Prostate gland (tissue), 2 donors: Measurements from ENCODE around the gene INSR. TPM values are rescaled to one million over a fixed set of nuclear protein-coding genes. Genes with fewer than 3 reads are reported as not detected.

ENCODE experiments used
- DNase-seq: peaks from one replicate; pipeline ENCODE4 v3.0.0-alpha.2; 2019; ENCODE audit warnings: low spot score
- H3K27ac ChIP-seq, 2 donors: fragments of 200-600 bp; sonication (generic); 2 replicates each; pipeline ENCODE4 v1.5.1; 2017 to 2019
- H3K27me3 ChIP-seq: fragments of 200-600 bp; sonication (generic); replicated peaks from 2 replicates; pipeline ENCODE4 v1.5.1; 2019; ENCODE audit not compliant: insufficient read depth
- H3K36me3 ChIP-seq, 2 donors: fragments of 200-600 bp; sonication (generic); 1 replicate in 1 of 2; 2 replicates in 1 of 2; pipeline versions ENCODE4 v1.5.1 to v1.8.1; 2017 to 2019
- H3K4me1 ChIP-seq: fragments of 200-600 bp; sonication (generic); replicated peaks from 2 replicates; pipeline ENCODE4 v1.5.1; 2019
- H3K4me3 ChIP-seq, 2 donors: fragments of 200-600 bp; sonication (generic); 2 replicates each; pipeline ENCODE4 v1.5.1; 2017 to 2019
- H3K9me3 ChIP-seq: fragments of 200-600 bp; sonication (generic); 2 replicates; pipeline ENCODE4 v1.5.1; 2017
- POLR2A ChIP-seq: fragments of 450-650 bp; IDR thresholded peaks from one replicate; pipeline ENCODE4 v1.6.1; 2016; ENCODE audit warnings: antibody characterized with exemption, mild to moderate bottlenecking
- POLR2AphosphoS5 ChIP-seq: sonication (generic); formaldehyde crosslinking; IDR thresholded peaks from one replicate; pipeline ENCODE4 v1.6.1; 2017; ENCODE audit warnings: antibody characterized with exemption
- WGBS: methylation state at CpG from one replicate; pipeline ENCODE4 v1.1.5; 2018; 5-methylcytosine and 5-hydroxymethylcytosine counted together
- intact Hi-C: fragments of 100-400 bp; cut with DNase I; formaldehyde crosslinking; loops from one replicate; pipeline ENCODE4 v1.14.2; 2022
- total RNA-seq, 2 donors: library from RNA; depleted of rRNA; stranded (reverse); fragments of >200 nt; gene quantifications; one replicate each; pipeline ENCODE4 v1.1.0, GENCODE V29; 2016
- TF ChIP-seq, protein P1 (sequence below), 4 experiments: fragments of 200-600 bp in 2 of 4; fragments of 450-650 bp in 2 of 4; sonication (generic) in 2 of 4; IDR thresholded peaks; 1 replicate in 3 of 4; 2 replicates in 1 of 4; pipeline ENCODE4 v1.5.1; 2016 to 2019; ENCODE audit warnings: antibody characterized with exemption in 4 of 4, mild to moderate bottlenecking in 2 of 4, moderate library complexity in 2 of 4

Gene INSR
- total RNA-seq, 2 donors from 2014 or later, result 51.2 to 124 TPM

DNA sequence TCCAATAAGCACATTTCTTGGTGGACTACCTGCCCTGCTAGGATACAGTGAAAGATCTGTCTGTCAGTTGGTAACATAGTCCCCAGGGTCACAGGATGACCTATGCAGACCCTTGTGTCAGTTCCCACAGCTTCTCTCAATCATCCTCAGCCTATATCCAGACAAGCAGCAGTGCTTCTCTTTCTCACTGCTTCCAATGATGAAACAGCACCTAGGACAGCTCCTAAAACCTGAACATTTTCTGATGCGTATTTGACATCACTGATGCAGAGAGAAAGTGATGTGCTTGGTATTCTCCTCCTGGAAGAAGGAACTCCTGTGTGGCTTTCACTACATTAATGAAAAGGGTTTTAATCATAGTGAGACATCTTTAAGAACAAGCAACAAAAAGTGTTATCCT, 181.0 kb downstream of the INSR start:
- DNase-seq, result no peak
- 95% methylated on average over 1 of the region's 1 CpG for WGBS
- intact Hi-C loops, result no loop called here

DNA sequence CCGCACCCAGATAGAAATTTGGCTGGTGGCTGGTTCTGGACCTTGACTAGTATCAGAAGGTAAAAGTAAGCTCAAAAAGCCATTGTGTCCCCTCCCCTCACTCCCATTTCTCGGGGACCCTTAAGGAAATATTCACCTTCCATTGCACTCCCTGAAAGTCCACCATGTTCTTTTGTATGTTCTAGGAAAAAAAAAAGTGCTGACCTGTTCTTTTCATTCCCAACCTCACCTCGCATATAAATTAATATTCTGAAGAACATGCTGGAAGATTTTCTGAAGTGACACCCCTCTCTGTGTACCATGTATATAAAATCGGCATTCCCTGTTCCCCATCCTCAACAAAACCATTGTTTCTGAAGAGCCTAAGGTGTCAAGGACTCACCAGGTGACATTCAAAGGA, 181.5 kb downstream of the INSR start:
- DNase-seq, result no peak
- Histone ChIP-seq H3K4me1 (no peaks in the 10 kb centered on the region), H3K4me3 (no peak overlapping the region), H3K27ac (no peak overlapping the region), H3K36me3 (no peaks in the 10 kb centered on the region), H3K9me3 (no peaks in the 10 kb centered on the region), H3K27me3 (no peaks in the 10 kb centered on the region)
- WGBS, result 94% methylated on average over 4 of the region's 4 CpGs
- intact Hi-C loops, result no loop called here
- TF ChIP-seq POLR2AphosphoS5, result no peak
- TF ChIP-seq, protein P1, sequence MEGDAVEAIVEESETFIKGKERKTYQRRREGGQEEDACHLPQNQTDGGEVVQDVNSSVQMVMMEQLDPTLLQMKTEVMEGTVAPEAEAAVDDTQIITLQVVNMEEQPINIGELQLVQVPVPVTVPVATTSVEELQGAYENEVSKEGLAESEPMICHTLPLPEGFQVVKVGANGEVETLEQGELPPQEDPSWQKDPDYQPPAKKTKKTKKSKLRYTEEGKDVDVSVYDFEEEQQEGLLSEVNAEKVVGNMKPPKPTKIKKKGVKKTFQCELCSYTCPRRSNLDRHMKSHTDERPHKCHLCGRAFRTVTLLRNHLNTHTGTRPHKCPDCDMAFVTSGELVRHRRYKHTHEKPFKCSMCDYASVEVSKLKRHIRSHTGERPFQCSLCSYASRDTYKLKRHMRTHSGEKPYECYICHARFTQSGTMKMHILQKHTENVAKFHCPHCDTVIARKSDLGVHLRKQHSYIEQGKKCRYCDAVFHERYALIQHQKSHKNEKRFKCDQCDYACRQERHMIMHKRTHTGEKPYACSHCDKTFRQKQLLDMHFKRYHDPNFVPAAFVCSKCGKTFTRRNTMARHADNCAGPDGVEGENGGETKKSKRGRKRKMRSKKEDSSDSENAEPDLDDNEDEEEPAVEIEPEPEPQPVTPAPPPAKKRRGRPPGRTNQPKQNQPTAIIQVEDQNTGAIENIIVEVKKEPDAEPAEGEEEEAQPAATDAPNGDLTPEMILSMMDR (IDR thresholded peaks at IDR 0.05), result no peak
- TF ChIP-seq POLR2A, result no peak

More for the DNA sequence above, 181.0 kb downstream of the INSR start:
- H3K27me3 ChIP-seq, result no peaks in the 10 kb centered on the region
- H3K36me3 ChIP-seq, result no peaks in the 10 kb centered on the region
- H3K4me1 ChIP-seq, result no peaks in the 10 kb centered on the region
- TF ChIP-seq, protein P1 (IDR thresholded peaks at IDR 0.05), result no peak
- TF ChIP-seq POLR2A (no peak), POLR2AphosphoS5 (no peak)
- no peak overlapping the region for H3K4me3 ChIP-seq
- H3K27ac ChIP-seq, result no peak overlapping the region
- no peaks in the 10 kb centered on the region for H3K9me3 ChIP-seq

DNA sequence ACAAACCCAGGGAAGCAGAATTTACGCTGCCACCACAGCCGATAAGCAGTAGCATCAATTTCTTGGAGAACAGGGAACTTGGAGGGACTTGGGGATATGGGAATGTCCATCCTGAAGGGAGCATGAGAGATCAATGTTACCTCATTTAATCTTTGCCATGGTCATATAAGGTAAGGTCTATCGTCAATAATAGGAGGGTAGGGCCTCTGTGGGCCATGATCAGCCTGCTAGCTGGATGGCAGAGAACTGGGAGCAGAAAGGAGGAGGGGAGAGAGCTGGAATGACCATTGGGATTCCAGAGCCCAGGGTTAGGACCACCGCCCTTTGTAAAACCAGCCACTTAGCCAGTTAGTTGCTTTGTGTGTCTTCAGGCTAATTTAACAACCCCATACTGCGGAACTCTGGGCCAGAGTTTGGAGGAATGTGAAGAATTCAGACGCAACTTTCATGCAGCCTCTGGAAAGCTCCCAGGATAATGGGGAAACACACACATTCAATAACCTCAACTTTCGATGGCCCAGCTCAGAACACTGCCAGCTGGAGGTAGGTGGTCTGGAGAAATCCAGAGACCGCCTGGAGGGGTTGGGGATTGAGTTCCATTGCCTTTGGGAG, 184.4 kb downstream of the INSR start:
- Histone ChIP-seq H3K27me3 (no peaks in the 10 kb centered on the region), H3K4me3 (no peak overlapping the region), H3K36me3 (no peaks in the 10 kb centered on the region), H3K4me1 (no peaks in the 10 kb centered on the region), H3K9me3 (no peaks in the 10 kb centered on the region), H3K27ac (no peak overlapping the region)
- intact Hi-C loops, result no loop called here
- WGBS, result 58% methylated on average over 8 of the region's 8 CpGs
- no peak for DNase-seq
- TF ChIP-seq, protein P1 (IDR thresholded peaks at IDR 0.05), result no peak
- TF ChIP-seq POLR2A, result no peak
- no peak for TF ChIP-seq POLR2AphosphoS5

DNA sequence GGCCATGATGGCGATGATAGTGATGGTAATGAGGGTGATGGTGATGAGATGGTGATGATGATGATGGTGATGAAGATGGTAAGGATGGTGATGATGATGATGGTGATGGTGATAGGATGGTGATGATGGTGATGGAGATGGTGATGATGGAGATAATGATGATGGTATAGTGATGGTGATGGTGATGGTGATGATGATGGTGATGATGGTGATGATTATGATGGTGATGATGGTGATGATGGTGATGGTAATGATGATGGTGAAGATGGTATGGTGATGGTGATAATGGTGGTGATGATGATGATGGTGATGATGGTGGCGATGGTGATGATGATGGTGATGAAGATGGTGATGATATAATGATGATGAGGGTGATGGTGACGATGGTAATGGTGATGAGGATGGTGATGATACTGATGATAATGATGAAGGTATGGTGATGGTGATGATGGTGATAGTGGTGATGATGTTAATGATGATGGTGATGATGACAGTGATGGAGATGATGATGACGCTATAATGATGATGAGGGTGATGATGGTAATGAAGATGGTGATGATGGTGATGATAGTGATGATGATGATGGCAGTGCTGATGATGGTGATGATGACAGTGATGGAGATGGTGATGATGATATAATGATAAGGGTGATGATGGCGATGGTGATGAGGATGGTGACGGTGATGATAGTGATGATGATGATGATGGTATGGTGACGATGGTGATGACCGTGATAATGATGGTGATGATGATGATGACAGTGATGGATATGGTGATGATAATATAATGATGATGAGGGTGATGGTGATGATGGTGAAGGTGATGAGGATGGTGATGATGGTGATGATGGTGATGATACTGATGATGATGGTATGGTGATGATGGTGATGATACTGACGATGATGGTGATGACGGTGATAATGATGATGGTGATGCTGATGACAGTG, 187.2 kb downstream of the INSR start:
- H3K4me3 ChIP-seq, result no peak overlapping the region
- no peak for DNase-seq
- H3K27me3 ChIP-seq, result no peaks in the 10 kb centered on the region
- no peaks in the 10 kb centered on the region for H3K9me3 ChIP-seq
- H3K4me1 ChIP-seq, result no peaks in the 10 kb centered on the region
- intact Hi-C loops, result no loop called here
- no peaks in the 10 kb centered on the region for H3K36me3 ChIP-seq
- no peak for TF ChIP-seq POLR2A
- TF ChIP-seq, protein P1 (IDR thresholded peaks at IDR 0.05), result no peak
- no peak for TF ChIP-seq POLR2AphosphoS5
- H3K27ac ChIP-seq, result no peak overlapping the region
- WGBS, result 89% methylated on average over 10 of the region's 10 CpGs
